CD4-positive, alpha-beta memory T cell (primary cell): ENCODE results near the gene ELN. TPM values are rescaled to one million over a fixed set of nuclear protein-coding genes. Genes with fewer than 3 reads are reported as not detected.
"Not testable (repeated sequence)": the region's sequence is repeated elsewhere in the genome, so short reads cannot be mapped to it uniquely, and the experiment has no call there.

ENCODE experiments used
- CTCF ChIA-PET: fragments of 350-600 bp; sonication (Branson Sonifier 250); formaldehyde crosslinking; loops from one replicate; lab custom pipeline; 2021; ENCODE audit warnings: inconsistent platforms; ENCODE audit not compliant: partially characterized antibody; lab: Charles Lee
- POLR2A ChIA-PET: fragments of 350-600 bp; sonication (Branson Sonifier 250); formaldehyde crosslinking; loops from one replicate; lab custom pipeline; 2021; ENCODE audit not compliant: partially characterized antibody; lab: Charles Lee
- DNase-seq, 5 donors: peaks; one replicate each; pipeline versions ENCODE4 v3.0.0 to v3.0.0-alpha.2; 2020 to 2022; ENCODE audit warnings: mixed read lengths in 1 of 5
- H3K27ac ChIP-seq: one replicate; pipeline ENCODE4 v1.7.0; 2013; ENCODE audit warnings: low read depth, low read length
- H3K27me3 ChIP-seq: 2 replicates; pipeline ENCODE4 v1.7.0; 2013; ENCODE audit warnings: mild to moderate bottlenecking, low read length, moderate library complexity; ENCODE audit not compliant: insufficient read depth
- H3K36me3 ChIP-seq: 2 replicates; pipeline ENCODE4 v1.7.0; 2013; ENCODE audit warnings: mild to moderate bottlenecking, low read length, moderate library complexity; ENCODE audit not compliant: insufficient read depth
- H3K4me1 ChIP-seq: 2 replicates; pipeline ENCODE4 v1.7.0; 2013; ENCODE audit warnings: mild to moderate bottlenecking, low read length, moderate library complexity; ENCODE audit not compliant: insufficient read depth
- H3K4me3 ChIP-seq, 2 donors: one replicate each; pipeline ENCODE4 v1.7.0; 2013; ENCODE audit warnings: low read length in 2 of 2, mild to moderate bottlenecking in 1 of 2
- H3K9me3 ChIP-seq, 2 donors: one replicate each; pipeline ENCODE4 v1.7.0; 2013; ENCODE audit warnings: low read length in 2 of 2, control low read depth in 1 of 2; ENCODE audit not compliant: control insufficient read depth in 1 of 2
- H3K27ac Mint-ChIP-seq, 7 donors: one replicate each; pipeline ENCODE4 v1.8.0; 2020 to 2021; ENCODE audit warnings: mixed read lengths in 7 of 7, mild to moderate bottlenecking in 6 of 7, inconsistent platforms in 3 of 7, moderate library complexity in 3 of 7
- H3K27me3 Mint-ChIP-seq, 2 donors: one replicate each; pipeline ENCODE4 v1.8.0; 2020 to 2021; ENCODE audit warnings: mixed read lengths in 2 of 2
- H3K36me3 Mint-ChIP-seq, 2 donors: one replicate each; pipeline ENCODE4 v1.8.0; 2020 to 2021; ENCODE audit warnings: mixed read lengths in 2 of 2, inconsistent platforms in 1 of 2, mild to moderate bottlenecking in 1 of 2
- H3K4me1 Mint-ChIP-seq, 4 donors: one replicate each; pipeline ENCODE4 v1.8.0; 2020 to 2021; ENCODE audit warnings: mixed read lengths in 4 of 4, mild to moderate bottlenecking in 1 of 4
- H3K4me3 Mint-ChIP-seq, 8 donors: one replicate each; pipeline ENCODE4 v1.8.0; 2020 to 2021; ENCODE audit warnings: mixed read lengths in 8 of 8, mild to moderate bottlenecking in 7 of 8, moderate library complexity in 6 of 8, inconsistent platforms in 3 of 8
- H3K9me3 Mint-ChIP-seq, 8 donors: one replicate each; pipeline ENCODE4 v1.8.0; 2020 to 2021; ENCODE audit warnings: mixed read lengths in 8 of 8, mild to moderate bottlenecking in 5 of 8, inconsistent platforms in 3 of 8, moderate library complexity in 1 of 8
- intact Hi-C: fragments of 100-400 bp; cut with micrococcal nuclease; formaldehyde crosslinking; loops from one replicate; pipeline ENCODE4 v1.15.1; 2023
- polyA plus RNA-seq, 2 donors: library from polyadenylated mRNA; unstranded; fragments of 300-500 nt; fragmentation: Illumina TruSeq; gene quantifications; one replicate each; pipeline ENCODE4 v1.2.3, GENCODE V29; 2021
- total RNA-seq, 2 experiments: library from RNA; stranded (reverse); gene quantifications; one replicate each; pipeline ENCODE4 v1.2.3, GENCODE V29; 2021

Gene ELN
- total and polyA plus RNA-seq, 4 experiments from 2014 or later: not detected

DNA sequence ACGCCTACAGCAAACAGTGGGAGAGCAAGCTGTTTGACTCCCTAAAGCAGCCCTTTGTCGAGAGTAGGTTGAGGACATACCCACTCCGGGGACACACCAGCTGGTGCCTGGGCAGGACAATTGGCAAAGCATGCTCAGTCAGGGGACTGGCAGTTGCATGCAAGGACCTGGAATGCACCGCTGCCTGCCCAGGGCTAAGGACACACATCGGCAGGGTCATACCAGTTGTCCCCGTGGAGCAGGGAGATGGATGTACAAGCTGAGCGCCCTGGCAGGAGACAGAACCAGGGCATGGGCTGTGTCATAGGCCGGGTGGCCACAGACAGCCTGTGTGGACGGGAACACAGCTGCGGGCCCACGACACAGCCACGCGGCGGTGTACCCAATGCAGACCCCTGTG lies 18.3 kb upstream of the ELN start:
- no peak overlapping the region for H3K27ac ChIP-seq
- Mint-ChIP-seq H3K9me3 (no peaks in the 10 kb centered on the region), H3K27me3 (peaks cover 0 to 2% of the 10 kb centered on the region in 2 donors), H3K27ac (no peak overlapping the region), H3K4me3 (no peak overlapping the region), H3K36me3 (no peaks in the 10 kb centered on the region), H3K4me1 (no peaks in the 10 kb centered on the region)
- ChIA-PET CTCF (no interaction called here), POLR2A (no interaction called here)
- DNase-seq: no peak
- intact Hi-C loops: no loop called here
- no peaks in the 10 kb centered on the region for H3K4me1 ChIP-seq
- no peaks in the 10 kb centered on the region for H3K36me3 ChIP-seq
- no peaks in the 10 kb centered on the region for H3K9me3 ChIP-seq
- no peaks in the 10 kb centered on the region for H3K27me3 ChIP-seq
- H3K4me3 ChIP-seq: no peak overlapping the region

DNA sequence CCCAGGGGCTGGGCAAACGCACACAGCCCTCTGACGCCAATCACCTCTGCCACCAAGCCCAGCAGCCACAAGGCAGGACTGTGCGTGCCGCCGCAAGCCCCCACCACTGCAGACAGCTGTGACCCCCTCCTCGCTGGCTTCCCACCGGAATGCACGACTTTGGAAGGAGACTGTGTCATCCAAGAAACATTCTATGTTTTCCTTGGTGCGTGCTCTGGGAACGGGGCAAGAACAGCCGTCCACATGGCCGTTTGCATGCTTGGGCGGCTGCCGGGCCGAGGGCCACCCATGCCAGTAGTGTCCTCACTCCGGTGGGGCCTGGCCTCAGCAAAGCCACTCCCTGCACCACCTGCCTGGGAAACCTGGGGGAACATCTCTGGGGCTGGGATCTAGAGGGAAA lies 17.6 kb upstream of the ELN start:
- Histone ChIP-seq H3K4me1 (no peaks in the 10 kb centered on the region), H3K27me3 (no peaks in the 10 kb centered on the region), H3K4me3 (no peak overlapping the region), H3K36me3 (no peaks in the 10 kb centered on the region), H3K27ac (no peak overlapping the region), H3K9me3 (no peaks in the 10 kb centered on the region)
- Mint-ChIP-seq H3K27me3 (peaks cover 0 to 2% of the 10 kb centered on the region in 2 donors), H3K4me3 (no peak overlapping the region), H3K9me3 (no peaks in the 10 kb centered on the region), H3K27ac (no peak overlapping the region), H3K36me3 (no peaks in the 10 kb centered on the region), H3K4me1 (no peaks in the 10 kb centered on the region)
- intact Hi-C loops: no loop called here
- ChIA-PET CTCF (interaction anchor here (0.5 kb wide), 1 partner anchor 383 kb away, joined by 3 read pairs; no protein-coding TSS in a partner anchor), POLR2A (no interaction called here)
- DNase-seq: no peak

DNA sequence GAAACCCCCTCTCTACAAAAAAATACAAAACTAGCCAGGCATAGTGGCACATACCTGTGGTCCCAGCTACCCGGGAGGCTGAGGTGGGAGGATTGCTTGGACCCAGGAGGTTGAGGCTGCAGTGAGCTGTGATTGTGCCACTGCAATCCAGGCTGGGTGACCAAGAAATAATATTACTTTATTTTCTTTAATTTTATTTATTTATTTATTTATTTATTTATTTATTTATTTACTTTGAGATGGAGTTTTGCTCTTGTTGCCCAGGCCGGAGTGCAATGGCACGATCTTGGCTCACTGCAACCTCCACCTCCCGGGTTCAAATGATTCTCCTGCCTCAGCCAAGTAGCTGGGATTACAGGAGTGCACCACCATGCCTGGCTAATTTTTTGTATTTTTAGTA lies 16.6 kb upstream of the ELN start:
- H3K36me3 Mint-ChIP-seq, POLR2A ChIA-PET, H3K36me3 ChIP-seq, H3K27ac Mint-ChIP-seq, H3K4me3 ChIP-seq, H3K9me3 ChIP-seq, H3K9me3 Mint-ChIP-seq, intact Hi-C loops, H3K4me1 Mint-ChIP-seq, H3K27me3 ChIP-seq, H3K4me3 Mint-ChIP-seq, H3K4me1 ChIP-seq, DNase-seq, H3K27ac ChIP-seq, H3K27me3 Mint-ChIP-seq: not testable (repeated sequence)
- CTCF ChIA-PET: interaction anchor here (1.3 kb wide), 1 partner anchor 15 kb away, joined by 4 read pairs; no protein-coding TSS in a partner anchor

DNA sequence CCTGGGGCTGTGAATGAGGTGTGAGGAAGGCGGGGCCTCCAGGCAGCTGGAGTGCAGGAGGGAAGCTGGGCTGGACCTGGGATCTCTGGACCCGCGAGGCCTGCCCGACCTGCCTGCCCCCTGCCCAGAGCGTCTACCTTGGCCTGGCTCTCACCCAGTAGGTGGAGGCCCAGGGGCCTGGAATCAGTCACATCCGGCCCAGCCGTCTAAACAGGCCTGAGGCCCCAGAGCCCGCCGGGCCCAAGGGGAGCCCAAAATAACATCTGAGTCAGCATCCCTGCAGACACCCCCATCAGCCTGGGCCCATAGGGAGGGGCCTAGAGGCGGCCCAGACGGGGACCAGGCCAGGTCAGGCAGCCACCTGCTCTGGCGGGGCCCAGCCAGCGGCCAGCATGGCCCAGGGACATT lies 15.1 kb upstream of the ELN start:
- no peaks in the 10 kb centered on the region for H3K36me3 ChIP-seq
- Mint-ChIP-seq H3K27me3 (peaks cover 0 to 5% of the 10 kb centered on the region in 2 donors), H3K36me3 (no peaks in the 10 kb centered on the region), H3K4me3 (no peak overlapping the region), H3K9me3 (peaks cover 0 to under 1% (median 0%) of the 10 kb centered on the region in 8 donors), H3K4me1 (no peaks in the 10 kb centered on the region), H3K27ac (no peak overlapping the region)
- no peak overlapping the region for H3K27ac ChIP-seq
- H3K4me3 ChIP-seq: no peak overlapping the region
- no peaks in the 10 kb centered on the region for H3K4me1 ChIP-seq
- POLR2A ChIA-PET: no interaction called here
- H3K27me3 ChIP-seq: no peaks in the 10 kb centered on the region
- no peaks in the 10 kb centered on the region for H3K9me3 ChIP-seq
- CTCF ChIA-PET: interaction anchor here (6.3 kb wide), 1 partner anchor 13 kb away, joined by 46 read pairs; no protein-coding TSS in a partner anchor
- intact Hi-C loops: no loop called here
- DNase-seq: no peak

GRCh38 chr7:74013539-74014272 lies 14.3 kb upstream of the ELN start:
- Histone ChIP-seq H3K9me3 (no peaks in the 10 kb centered on the region), H3K4me3 (no peak overlapping the region), H3K27me3 (no peaks in the 10 kb centered on the region), H3K4me1 (no peaks in the 10 kb centered on the region), H3K36me3 (no peaks in the 10 kb centered on the region), H3K27ac (no peak overlapping the region)
- Mint-ChIP-seq H3K36me3 (no peaks in the 10 kb centered on the region), H3K27ac (no peak overlapping the region), H3K27me3 (peaks cover 1 to 4% of the 10 kb centered on the region in 2 donors), H3K4me3 (no peak overlapping the region), H3K9me3 (peaks cover 0 to 2% (median 0%) of the 10 kb centered on the region in 8 donors), H3K4me1 (no peaks in the 10 kb centered on the region)
- POLR2A ChIA-PET: no interaction called here
- intact Hi-C loops: no loop called here
- DNase-seq: no peak
- CTCF ChIA-PET: interaction anchor here (6.3 kb wide), 1 partner anchor 12 kb away, joined by 46 read pairs; no protein-coding TSS in a partner anchor

- no peaks in the 10 kb centered on the region for H3K4me1 ChIP-seq
- no peaks in the 10 kb centered on the region for H3K27me3 ChIP-seq
- H3K4me3 Mint-ChIP-seq: no peak overlapping the region
- H3K9me3 ChIP-seq: no peaks in the 10 kb centered on the region
- peaks cover 1 to 5% of the 10 kb centered on the region in 2 donors for H3K27me3 Mint-ChIP-seq
- H3K9me3 Mint-ChIP-seq: peaks cover 0 to 2% (median 0%) of the 10 kb centered on the region in 8 donors
- ChIA-PET CTCF (interaction anchor here (6.3 kb wide), 1 partner anchor 11 kb away, joined by 46 read pairs; no protein-coding TSS in a partner anchor), POLR2A (no interaction called here)
- H3K4me3 ChIP-seq: no peak overlapping the region
- no peaks in the 10 kb centered on the region for H3K36me3 ChIP-seq
- intact Hi-C loops: no loop called here
- H3K4me1 Mint-ChIP-seq: no peaks in the 10 kb centered on the region
- no peak overlapping the region for H3K27ac ChIP-seq
- no peak overlapping the region for H3K27ac Mint-ChIP-seq
- H3K36me3 Mint-ChIP-seq: no peaks in the 10 kb centered on the region
- DNase-seq: no peak
Measured at GRCh38 chr7:74014931-74015330, 13.0 kb upstream of the ELN start.

- H3K36me3 Mint-ChIP-seq: no peaks in the 10 kb centered on the region
- no peaks in the 10 kb centered on the region for H3K4me1 Mint-ChIP-seq
- no peaks in the 10 kb centered on the region for H3K9me3 ChIP-seq
- CTCF ChIA-PET: interaction anchor here (6.3 kb wide), 1 partner anchor 10 kb away, joined by 46 read pairs; no protein-coding TSS in a partner anchor
- no peak overlapping the region for H3K4me3 ChIP-seq
- DNase-seq: no peak
- no peak overlapping the region for H3K27ac ChIP-seq
- no peak overlapping the region for H3K27ac Mint-ChIP-seq
- peaks cover 1 to 5% of the 10 kb centered on the region in 2 donors for H3K27me3 Mint-ChIP-seq
- POLR2A ChIA-PET: no interaction called here
- no peaks in the 10 kb centered on the region for H3K36me3 ChIP-seq
- peaks cover 0 to 2% (median 0%) of the 10 kb centered on the region in 8 donors for H3K9me3 Mint-ChIP-seq
- H3K27me3 ChIP-seq: no peaks in the 10 kb centered on the region
- no peaks in the 10 kb centered on the region for H3K4me1 ChIP-seq
- intact Hi-C loops: no loop called here
- H3K4me3 Mint-ChIP-seq: no peak overlapping the region
Measured at GRCh38 chr7:74015670-74016069, 12.3 kb upstream of the ELN start.
